GM21447 (cell line): ENCODE data around the gene ARHGAP26.
"Not testable (repeated sequence)": the region's sequence is repeated elsewhere in the genome, so short reads cannot be mapped to it uniquely, and the experiment has no call there.

Experiments used
- ATAC-seq: cut with Tn5 transposase; IDR thresholded peaks from one replicate; pipeline ENCODE4 v1.9.1; 2021; ENCODE audit not compliant: unreplicated experiment

Gene ARHGAP26

DNA sequence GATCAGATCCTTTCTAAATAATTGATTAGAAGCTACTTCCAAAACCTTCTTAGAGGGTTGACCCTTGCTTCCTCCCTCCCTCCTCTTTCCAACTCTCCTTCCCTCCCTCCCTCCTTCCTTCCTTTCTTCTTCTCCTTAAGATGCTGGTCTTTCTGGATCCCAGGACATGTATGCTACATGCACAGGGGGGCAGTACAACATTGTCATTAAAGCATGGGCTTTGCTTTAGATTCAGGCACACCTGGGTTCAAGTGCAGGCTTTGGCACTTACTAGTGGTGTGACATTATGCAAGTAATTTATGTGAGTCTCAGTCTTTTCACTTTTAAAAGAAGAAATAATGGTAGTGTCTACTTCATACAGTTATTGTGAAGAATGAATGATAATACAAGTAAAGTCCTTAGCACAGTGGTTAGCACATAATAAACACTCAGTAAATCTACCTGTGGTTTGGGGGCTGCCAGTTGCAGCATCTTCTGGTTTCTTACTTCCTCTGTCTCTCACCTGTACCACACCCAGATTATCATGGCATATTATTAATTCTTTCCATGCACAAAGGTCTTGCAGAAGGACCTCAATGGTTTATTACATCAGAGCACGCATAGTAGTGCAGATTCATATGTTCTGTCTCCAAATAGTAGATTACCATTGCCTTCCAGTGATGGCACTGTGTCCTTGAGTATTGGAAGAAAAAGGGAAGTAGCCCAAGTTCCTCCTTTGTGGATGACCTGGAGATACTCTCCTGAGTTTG is 154.1 kb downstream of the ARHGAP26 start:
- no peak for ATAC-seq

DNA sequence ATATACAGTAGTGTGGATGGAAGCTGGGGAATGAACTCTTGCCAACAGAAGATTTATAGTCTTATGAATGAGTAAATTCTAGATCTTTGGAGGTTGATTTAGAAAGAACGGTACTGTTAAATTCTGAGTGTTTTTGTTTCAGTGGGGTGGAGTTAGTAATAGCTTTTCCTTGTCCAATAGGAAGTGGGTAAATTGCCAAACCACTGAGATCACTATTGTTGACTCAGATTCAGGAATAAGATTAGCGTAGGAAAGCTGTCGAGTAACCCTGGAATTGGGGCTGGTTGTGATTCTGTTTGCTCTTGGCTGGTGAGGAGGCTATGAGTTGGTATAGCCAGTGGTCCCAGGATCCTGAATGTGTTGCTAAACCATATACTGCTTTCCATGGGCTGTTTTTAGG is 155.6 kb downstream of the ARHGAP26 start:
- no peak for ATAC-seq

DNA sequence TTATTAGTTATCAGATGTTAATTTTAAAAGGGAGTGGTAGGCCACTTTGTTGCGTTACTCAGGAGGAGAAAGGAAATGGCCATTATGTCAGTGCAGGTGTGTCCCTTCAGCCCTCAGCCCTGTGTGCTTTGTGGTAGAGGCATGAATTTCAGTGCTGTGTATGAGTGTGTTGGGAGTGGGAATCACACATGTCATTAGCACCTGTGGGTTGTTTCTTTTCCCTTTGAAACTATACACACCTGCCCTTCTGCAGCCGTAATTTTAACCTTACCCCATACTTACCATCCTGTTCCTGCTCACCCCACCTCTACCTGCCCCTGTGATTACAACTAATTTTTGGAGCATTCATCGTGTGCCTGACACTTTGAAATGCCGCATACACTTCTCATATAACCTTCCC is 156.4 kb downstream of the ARHGAP26 start:
- no peak for ATAC-seq

DNA sequence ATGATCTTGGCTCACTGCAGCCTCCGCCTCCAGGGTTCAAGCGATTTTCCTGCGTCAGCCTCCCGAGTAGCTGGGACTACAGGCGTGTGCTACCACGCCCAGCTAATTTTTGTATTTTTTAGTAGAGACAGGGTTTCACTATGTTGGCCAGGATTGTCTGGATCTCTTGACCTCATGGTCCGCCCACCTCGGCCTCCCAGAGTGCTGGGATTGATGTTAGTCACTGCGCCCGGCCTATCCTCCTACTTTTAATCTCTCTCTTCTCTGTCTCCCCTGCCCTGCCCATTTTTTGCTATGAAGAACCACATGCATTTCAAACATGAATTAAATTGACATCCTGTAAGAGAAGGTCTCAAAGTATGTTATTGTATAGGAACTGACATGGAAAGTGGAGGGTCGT is 158.8 kb downstream of the ARHGAP26 start:
- ATAC-seq: not testable (repeated sequence)

DNA sequence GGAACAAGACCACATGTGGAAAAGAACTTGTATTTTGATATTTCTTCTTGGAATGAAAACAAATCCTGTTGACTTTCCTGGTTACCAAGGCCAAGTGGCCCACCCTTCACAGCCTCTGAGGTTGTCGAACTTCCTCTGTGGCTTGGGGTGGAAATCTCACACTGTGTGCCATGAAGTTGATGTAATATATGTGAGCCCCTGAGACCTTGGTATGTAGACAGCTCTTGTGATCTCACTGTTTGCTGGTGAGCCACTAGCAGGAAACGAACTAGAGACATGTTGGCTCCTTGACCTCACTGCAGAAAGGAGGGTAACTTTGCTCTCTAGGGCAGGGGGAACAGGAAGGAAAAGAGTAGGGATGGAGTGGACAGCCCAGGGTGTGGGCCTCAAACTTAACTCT is 159.4 kb downstream of the ARHGAP26 start:
- no peak for ATAC-seq

DNA sequence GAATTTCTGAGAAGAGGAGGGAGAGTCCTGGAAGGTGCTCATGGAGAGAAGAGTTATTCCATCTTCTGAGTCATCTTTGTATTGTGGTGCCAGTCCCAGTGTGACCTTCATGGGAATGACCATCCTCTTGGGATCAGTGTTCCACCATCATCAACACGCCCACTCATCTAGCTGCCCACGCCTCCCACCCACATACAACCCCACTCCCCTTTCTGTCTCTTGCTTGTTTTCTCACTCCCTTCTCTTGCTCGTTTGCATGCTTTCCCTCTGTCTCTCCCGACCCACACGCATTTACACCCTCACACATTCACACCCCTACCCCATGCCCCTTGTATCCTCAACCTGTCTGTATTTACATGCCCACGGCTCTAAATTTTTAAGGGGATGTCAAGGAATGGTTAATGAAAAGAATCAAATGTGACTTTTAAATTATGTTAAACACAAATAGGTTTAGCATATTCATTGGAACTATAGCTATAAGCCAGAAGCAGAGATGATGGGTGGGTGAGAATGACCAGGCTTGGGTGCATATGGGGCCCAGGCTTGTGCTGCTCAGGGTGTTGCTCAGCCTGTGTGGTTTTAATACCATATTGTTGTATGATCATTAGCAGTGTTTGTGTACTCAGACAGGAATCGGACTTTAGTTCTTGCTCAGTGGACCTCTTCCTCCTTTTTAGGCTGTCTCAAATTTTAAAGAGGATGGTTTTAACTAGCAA is 160.4 kb downstream of the ARHGAP26 start:
- no peak for ATAC-seq

DNA sequence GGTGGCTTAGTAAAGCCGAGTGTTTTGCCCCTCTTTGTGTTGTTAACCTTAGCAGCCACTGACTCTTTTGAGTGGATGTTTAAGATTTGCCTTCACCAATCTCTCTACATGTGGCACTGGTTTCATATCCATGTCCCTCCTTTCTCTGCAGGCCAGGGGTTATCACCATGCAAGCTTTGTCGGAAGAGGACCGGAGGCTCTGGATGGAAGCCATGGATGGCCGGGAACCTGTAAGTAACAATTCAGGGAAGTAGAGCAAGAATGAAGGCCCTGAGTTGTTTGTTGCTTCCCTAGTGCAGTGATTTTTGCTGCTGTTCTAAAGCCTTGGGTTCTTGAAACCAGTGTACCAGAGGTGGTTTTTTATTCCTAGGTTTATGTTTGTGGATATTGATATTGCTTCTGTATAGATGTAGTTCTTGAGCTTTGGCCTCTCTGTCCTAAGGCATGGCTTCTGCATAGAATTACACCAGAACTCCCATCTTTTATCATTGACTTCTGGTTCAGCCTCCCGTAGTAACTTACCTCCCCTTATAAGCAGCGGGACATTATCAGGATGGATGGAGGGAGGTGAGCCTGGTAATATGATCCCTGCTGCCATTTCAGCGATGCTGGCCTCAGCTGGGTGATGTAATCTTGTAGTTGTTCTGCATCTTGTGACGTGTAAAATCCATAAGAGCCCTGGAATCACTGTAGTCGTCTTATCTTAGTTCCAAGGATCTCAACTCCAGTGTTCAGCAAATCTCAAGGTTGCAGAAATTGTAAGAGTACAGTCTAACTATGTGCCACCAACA is 161.9 kb downstream of the ARHGAP26 start:
- no peak for ATAC-seq

DNA sequence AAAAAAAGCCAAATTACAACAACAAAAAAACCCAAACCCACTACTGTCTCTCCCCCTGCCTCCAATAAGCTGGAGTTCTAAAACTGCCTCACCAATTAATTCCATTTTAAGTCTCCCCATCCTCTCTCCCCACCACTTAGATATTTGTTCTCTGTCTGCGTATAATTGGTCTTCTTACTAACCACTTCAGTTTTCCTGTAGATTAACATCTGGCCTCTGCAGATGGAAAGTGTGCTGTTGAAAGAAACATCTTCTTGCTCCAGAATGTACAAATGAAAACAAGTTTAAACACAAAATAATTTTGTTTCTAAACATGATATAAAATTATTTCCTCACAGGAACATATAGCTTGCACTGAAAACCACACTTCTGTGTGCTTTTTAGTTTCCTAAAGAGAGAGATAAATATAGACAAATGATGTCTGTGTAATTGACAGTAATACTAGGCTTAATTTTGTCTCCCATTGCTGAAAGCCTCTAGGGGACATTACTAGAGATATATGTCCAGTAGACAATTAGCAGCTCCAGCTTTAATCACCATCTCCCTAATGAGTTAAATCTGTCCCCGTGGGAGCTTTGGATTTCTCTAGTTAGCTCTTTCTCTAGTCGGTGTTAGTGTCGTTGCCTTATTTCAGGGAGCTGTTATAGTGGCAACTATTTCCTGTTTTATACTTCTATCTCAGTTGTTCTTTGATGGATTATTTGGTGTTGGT is 164.0 kb downstream of the ARHGAP26 start:
- no peak for ATAC-seq

DNA sequence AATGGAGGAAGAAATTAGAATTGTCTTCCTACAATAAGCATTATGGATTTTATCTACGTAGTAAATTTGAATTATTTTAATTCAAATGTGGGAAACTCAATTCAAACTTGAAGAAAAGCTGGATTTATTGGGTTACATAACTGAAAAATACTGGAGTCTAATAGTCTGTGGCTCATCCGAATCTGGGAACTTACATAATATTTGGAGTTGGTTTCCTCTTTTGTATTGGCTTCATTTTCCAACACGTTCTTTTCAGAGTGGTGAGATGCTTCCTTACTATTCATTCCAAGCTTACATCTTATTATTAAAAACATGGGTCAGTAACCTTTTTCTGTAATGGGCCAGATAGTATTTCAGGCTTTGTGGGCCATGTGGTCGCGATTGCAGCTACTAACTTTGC is 164.8 kb downstream of the ARHGAP26 start:
- no peak for ATAC-seq

DNA sequence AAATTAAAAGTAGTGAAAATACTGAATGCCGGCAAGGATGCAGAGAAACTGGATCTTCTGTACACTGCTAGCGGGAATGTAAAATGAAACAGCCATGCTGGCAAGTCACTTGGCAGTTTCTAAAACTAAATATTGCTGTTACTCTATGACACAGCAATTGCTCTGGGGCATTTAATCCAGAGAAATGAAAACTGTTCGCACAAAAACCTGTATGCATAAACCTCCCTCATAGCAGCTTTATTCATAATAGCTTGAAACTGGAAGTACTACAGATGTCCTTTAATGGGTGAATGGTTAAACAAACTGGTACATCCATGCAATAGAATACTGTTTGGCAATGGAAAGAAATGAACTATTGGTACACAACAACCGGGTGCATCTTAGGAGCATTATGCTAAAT is 167.2 kb downstream of the ARHGAP26 start:
- ATAC-seq: no peak

DNA sequence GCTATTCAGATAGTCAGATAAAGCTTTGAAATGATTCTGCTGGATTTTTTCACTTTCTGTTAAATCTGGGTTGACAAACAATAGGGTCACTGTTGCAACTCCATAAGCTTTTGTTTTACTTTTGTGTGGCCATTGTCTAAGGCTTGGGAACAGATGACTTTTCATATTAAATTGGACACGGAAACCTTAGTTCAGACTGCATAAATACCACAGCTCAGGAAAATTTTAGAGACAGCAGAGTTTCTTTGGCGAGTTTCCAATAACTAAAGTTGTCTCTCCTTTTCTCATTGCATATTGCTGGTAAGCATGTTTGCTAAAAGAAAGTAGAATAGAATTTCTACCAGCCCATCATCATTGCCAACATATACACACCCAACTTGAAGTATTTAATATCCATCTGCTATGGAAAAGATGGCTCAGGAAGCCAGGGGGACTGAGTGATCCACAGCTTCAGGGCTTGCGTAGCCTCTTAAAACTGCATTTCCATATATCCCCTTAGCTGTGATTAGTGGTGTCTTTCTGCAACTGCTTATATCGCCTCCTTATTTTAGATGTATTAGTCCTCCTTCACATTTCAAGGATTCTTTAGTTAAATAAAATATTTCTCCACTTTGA is 168.2 kb downstream of the ARHGAP26 start:
- ATAC-seq: no peak

DNA sequence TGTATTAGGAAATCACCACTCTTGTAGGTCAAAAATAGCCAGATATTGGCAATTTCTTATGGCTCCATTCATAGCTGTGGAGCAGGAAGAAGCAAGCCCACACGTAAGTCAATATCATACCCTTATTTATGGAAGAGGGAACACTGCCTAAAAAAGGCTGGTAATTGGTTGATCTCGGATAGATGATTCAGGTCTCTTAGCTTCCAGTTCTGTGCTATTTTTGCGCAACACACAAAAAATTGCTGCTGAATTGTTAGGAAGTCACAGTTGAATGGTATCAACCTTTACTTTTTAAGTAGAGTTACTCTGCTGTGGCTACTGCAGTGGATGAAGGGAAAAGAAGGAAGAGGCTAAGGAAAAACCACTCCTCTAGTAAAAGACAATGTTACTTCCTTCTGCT is 168.8 kb downstream of the ARHGAP26 start:
- ATAC-seq: no peak

DNA sequence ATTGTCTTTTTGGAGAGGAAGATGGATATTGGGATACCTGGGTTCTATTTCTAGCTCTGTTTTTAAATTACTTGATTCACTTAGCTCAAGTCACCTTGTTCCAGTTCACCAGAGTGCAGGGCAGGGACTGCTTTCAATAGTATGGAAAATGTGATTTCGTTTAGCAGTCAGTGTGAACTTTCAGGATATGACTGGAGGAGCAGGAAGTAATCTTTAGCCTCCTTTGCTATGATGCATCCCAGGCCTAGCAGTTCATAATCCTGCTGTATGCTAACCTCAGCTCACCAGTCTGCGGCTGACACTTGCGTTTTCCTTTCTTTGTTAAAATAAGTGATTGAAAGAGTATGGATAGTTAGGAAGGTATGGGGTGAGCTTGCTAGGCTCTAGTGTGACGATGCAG is 169.7 kb downstream of the ARHGAP26 start:
- ATAC-seq: no peak

DNA sequence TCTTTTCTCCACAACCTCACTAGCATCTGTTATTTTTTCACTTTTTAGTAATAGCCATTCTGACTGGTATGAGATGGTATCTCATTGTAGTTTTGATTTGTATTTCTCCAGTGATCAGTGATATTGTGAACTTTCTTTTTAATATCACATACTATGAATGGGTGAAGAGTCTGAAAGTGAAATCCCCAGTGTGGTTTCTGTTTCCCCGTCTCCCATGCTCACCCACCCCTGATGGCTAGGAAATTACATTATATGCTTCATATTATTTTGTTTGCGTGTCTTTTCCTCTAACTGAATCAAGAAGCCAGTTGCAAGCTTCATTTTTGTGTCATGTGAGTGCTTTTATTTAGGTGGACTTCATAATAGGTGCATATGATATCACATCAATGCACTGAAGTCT is 171.1 kb downstream of the ARHGAP26 start:
- ATAC-seq: no peak

DNA sequence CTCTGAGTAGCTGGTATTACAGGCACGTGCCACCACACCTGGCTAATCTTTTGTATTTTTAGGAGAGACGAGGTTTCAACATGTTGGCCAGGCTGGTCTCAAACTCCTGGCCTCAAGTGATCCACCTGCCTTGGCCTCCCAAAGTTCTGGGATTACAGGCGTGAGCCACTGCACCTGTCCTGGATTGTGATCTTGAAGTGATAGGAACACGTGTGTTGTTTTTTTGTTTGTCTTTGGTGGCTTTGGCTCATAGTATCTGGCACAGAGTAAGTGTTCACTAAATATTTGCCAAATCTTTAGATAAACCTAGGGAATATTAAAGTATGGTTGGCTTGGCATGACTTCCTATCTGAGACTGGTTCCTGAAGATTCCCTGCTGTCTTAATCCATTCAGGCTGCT is 172.7 kb downstream of the ARHGAP26 start:
- ATAC-seq: no peak

DNA sequence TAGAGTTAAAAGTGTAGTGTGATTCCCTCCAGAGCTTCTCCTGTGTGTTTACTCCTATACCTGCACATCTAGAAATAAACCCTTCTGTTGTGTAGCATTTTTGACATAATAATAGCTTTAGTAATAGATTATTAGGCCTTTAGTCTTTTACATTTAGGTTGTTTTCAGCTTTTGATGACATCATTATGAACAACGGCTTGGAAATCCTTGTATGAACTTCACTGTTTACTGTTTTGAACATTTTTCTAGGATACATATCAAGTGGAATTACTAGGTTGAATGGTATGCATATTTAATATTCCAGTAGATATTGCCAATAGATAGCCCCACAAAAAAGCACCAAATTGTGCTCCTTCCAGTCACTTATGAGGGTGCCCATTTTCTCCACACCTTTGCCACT is 174.0 kb downstream of the ARHGAP26 start:
- ATAC-seq: no peak

DNA sequence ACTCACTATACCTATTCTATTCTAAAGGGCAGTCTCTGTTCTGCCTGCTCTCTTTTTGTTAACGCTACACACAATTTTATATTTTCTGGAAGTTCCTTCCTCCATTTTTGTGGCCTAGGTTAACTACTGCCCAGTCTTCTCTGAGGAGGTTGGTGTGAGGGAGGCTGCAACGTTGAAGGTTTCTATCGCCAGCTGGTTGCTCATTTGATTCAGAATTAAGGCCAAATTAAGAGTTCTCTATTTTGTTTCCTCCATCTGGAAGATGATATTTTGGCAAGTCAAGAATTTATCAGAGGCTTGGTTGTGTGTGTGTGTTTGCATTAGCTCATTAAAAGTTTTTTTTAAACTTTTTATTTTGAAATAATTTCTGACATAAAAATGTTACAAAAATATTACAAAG is 175.1 kb downstream of the ARHGAP26 start:
- no peak for ATAC-seq

DNA sequence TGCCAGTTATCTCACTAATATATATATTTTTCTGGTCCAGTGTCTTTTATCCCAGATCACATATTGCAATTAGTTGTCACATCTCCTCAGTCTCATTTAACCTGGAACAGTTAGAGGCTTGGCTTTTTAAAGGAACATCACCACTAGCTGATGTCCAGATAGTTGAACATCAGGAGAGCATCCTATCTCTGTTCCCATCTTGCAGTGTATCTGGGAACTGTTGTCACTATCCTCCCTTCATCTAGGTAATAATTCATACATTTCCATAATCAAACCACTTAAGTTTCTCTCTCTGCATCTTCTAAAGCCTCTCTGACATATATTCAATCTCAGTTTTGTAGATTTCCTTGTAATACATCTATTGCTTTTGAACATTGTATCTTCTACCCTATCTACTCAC is 175.7 kb downstream of the ARHGAP26 start:
- ATAC-seq: no peak

DNA sequence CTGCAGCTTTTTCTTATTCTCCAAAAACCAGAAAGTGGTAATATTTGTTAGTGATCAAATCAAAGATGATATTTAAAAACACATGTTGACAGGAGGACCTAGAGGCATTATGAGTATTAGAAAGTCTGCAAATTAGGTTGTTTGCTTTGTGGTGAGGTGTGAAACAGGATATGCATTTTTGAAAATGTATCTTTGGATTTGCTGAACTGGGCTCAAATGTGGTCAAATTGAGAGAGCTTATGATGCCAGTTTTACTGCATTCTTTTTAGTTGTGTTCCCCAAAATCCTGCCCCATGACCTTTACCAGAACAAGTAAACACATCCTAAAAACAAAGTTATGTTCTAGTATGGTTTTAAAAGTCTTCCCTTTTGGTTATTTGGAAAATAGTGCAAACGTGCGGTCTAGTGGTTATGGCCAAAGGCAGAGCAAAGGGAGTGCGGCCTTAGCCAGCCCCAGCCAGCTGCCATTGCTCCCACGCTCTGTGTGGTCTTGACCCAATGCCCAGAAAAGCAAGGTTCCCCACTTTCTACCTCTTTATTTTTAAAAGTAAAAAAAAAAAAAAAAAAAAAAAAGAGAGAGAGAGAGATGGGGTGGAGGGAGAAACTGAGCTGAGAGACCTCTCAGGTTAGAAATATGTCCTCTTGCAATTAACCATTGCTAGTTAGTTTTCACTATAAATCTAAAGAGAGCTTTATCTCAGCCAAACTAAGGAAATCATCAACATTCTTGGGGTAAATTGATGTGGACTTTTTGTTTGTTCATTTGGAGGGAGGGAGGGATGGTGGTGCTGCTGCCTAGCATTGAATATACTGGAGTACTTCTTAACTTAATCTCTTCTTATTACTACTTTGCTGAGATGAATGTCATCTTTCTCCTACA is 176.6 kb downstream of the ARHGAP26 start:
- ATAC-seq: no peak

DNA sequence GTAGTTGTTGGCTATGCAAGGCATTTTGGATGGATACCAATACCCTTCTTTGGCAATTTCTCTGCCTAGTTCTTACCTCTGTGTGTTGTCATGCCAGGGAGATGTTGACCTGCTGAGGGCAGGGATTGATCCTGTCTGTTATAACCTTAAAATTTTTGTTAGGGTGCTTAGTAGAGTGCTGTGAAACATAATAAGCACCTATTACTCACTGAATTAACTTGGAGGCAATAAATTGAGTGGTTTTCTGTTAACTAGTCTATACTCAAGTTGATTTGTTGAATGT is 177.2 kb downstream of the ARHGAP26 start:
- no peak for ATAC-seq
